ENCODE results near the gene ETDC.

ETDC gene

DNA sequence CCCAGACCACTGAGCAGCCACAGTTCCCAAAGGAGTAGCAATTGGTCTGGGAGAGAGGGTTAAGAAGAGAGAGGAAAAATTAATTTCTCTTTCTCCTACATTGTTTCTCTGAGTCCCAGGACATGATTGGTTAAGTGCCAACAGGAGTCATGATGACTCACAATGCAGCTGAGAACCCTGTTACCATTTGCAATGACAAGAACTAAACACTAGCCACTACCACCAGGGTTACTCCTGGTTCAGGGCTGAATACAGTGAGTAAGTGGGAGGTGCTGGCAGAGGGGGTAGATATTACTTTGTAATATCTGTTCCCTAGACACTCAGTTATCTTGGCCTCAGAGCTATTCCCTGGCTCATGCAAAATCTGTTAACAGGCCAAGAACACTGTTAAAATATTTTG, 18.0 kb downstream of the ETDC start:
- TF ChIP-seq, protein P1, sequence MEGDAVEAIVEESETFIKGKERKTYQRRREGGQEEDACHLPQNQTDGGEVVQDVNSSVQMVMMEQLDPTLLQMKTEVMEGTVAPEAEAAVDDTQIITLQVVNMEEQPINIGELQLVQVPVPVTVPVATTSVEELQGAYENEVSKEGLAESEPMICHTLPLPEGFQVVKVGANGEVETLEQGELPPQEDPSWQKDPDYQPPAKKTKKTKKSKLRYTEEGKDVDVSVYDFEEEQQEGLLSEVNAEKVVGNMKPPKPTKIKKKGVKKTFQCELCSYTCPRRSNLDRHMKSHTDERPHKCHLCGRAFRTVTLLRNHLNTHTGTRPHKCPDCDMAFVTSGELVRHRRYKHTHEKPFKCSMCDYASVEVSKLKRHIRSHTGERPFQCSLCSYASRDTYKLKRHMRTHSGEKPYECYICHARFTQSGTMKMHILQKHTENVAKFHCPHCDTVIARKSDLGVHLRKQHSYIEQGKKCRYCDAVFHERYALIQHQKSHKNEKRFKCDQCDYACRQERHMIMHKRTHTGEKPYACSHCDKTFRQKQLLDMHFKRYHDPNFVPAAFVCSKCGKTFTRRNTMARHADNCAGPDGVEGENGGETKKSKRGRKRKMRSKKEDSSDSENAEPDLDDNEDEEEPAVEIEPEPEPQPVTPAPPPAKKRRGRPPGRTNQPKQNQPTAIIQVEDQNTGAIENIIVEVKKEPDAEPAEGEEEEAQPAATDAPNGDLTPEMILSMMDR (IDR thresholded peaks at IDR 0.05; ENCODE audit: insufficient read depth, missing control alignments): no peak
- FAIRE-seq (no peak), DNase-seq (ENCODE audit: insufficient read length, low spot score) (no peak)

DNA sequence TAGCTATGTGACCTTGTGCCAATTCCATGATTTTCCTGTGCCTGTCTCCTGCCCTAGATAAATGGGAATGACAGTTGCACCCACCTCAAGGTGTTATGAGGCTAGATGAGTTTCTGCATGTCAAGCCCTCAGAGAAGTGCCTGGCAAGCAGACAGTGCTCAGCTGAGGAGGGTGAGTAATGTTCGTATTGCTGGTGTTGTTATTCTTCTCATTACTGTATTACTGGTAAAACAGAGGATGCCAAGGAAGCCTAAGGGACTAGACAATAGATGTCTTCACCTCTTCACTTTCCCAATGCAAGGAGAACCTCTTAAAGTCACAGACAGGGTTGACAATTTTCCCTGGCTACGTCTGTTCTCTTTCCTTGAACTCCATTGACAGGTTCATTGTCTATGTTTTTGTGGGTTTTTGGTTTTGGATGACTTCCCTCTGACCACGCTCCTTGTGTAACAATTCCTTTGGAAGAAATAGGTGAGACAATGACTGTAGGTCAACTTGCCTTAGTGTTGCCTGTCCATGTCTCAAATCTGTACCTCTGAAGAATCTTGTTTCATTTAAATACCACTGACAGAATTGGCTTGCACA, 19.2 kb downstream of the ETDC start:
- TF ChIP-seq, protein P1 (IDR thresholded peaks at IDR 0.05; ENCODE audit: insufficient read depth, missing control alignments): no peak
- FAIRE-seq: no peak
- no peak for DNase-seq (ENCODE audit: insufficient read length, low spot score)

DNA sequence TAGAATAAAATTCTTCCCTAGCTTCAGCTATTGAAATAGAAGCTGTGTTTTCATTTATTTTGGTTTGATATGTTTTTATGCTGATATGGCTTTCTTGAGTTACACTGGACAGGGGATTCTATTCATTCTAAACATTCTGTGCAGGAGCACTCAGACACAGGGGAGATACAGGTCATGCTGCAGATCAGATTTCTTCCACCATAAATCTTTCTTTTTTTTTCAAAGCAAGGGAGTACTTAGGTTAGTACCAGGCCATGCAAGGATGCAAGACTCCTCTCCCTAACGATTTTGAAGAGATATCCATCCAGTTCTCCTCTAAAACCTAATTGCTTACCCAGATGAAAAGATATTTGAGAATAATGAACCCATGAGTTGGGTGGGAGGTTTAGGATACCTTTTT, 21.4 kb downstream of the ETDC start:
- TF ChIP-seq, protein P1 (IDR thresholded peaks at IDR 0.05; ENCODE audit: insufficient read depth, missing control alignments): no peak
- DNase-seq (ENCODE audit: insufficient read length, low spot score) (no peak), FAIRE-seq (no peak)

DNA sequence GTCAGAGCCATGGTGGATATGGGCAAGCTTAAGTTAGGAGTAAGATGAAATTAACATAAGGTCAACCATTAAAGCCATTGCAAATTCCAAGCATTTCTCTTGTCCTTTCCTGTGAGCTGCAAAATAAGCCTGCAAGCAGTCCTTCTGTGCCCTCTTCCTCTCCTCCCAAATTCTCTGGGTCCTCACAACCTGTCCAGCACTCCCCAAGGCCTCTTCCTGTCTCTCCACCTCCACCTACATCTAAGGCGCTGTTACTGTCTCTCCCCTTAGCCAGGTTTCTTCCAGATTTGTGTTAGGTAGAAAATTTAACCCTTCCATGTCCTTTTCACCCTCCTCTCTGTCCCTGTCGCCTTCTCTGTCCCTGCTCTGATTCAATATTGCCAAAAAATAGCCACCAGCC, 22.2 kb downstream of the ETDC start:
- TF ChIP-seq, protein P1 (IDR thresholded peaks at IDR 0.05; ENCODE audit: insufficient read depth, missing control alignments): no peak
- DNase-seq (ENCODE audit: insufficient read length, low spot score) (no peak), FAIRE-seq (no peak)

DNA sequence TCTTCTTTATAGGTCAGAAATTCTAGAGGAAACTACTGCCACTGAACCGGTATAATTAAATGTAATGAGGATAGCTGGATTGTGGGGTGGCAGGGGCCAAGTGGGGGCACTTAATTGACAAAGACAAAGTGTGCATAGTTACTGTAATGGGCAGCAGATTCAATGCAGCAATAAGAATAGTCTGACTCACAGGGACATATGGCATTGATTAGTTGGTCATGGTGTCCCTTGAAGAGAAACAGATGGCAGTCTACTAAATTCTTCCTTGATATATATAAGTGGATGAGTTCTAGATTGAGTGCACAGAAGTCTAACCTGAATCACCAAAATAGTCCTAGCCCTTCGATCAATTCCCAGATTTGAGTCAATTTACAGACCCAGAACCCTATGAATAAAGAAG, 31.6 kb downstream of the ETDC start:
- TF ChIP-seq, protein P1 (IDR thresholded peaks at IDR 0.05; ENCODE audit: insufficient read depth, missing control alignments): no peak
- no peak for DNase-seq (ENCODE audit: insufficient read length, low spot score)

DNA sequence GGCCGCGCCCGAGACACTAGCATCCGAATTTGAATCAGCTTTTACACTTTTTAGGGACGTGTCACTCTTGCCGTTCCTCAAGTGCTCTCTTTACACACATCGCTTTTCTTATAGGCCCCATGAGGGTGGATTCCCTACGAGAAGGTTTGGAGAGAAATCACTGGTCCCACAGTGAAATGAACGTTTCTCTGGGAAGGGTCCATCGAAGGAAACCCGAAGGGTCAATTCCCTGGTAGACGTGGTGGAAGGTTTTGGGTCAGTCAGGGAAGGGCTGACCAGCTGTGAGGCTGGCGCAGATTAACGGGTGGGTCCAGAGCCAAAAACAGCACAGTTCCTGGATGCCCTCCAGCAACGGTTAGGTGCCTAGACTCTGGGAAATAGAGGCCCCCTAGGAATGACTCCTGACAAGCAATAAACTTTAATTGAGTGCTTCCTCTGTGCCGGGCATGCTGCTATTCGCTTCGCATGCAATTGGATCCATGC, 35.9 kb downstream of the ETDC start:
- TF ChIP-seq, protein P1 (IDR thresholded peaks at IDR 0.05; ENCODE audit: insufficient read depth, missing control alignments): no peak
- no peak for DNase-seq (ENCODE audit: insufficient read length, low spot score)
- no peak for FAIRE-seq

More for the DNA sequence above, 31.6 kb downstream of the ETDC start:
- FAIRE-seq: no peak

DNA sequence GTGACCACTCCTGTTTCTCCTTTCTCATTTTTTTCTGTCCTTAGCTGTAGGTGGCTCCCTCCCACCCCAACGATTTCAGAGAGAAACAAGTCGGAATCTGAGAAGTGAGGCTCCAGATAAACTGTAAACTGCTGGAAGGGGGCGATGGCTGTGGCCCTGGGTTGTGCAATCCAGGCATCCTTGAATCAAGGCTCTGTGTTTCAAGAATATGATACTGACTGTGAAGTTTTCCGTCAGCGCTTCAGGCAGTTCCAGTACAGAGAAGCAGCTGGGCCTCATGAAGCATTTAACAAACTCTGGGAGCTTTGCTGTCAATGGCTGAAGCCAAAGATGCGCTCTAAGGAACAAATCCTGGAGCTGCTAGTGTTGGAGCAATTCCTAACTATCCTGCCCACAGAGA, 37.7 kb downstream of the ETDC start:
- FAIRE-seq: no peak
- no peak for DNase-seq (ENCODE audit: insufficient read length, low spot score)
- TF ChIP-seq, protein P1 (IDR thresholded peaks at IDR 0.05; ENCODE audit: insufficient read depth, missing control alignments): no peak
